HepG2 (cell line): ENCODE data around the gene CACNA1C. TPM values are rescaled to one million over a fixed set of nuclear protein-coding genes. Genes with fewer than 3 reads are reported as not detected.
"Not testable (repeated sequence)": the region's sequence is repeated elsewhere in the genome, so short reads cannot be mapped to it uniquely, and the experiment has no call there.

Experiments used
- ATAC-seq: fragments of 200-7000 bp; cut with Tn5 transposase; 3 replicates; pipeline ENCODE4 v1.9.1; 2020; ENCODE audit warnings: mild to moderate bottlenecking, moderate library complexity
- BruUV-seq: library from RNA; stranded (reverse); fragments of 400-500 nt; replicated peaks from 2 replicates; lab custom pipeline; 2021; lab: Mats Ljungman, UMichigan
- CTCF ChIA-PET: fragments of 300-600 bp; formaldehyde crosslinking; extraction: SDS; loops from one replicate; lab custom pipeline; 2021; ENCODE audit warnings: low total read pairs, inconsistent platforms, low intra/inter-chr PET ratio; lab: Yijun Ruan, JAX
- POLR2A ChIA-PET: fragments of 350-600 bp; sonication (Branson Sonifier 250); formaldehyde crosslinking; loops from one replicate; lab custom pipeline; 2020; ENCODE audit warnings: antibody characterized with exemption, inconsistent platforms; lab: Yijun Ruan, JAX
- DNase-seq: peaks from one replicate; pipeline ENCODE4 v3.0.0-alpha.2; 2015; ENCODE audit warnings: low spot score
- FAIRE-seq: peaks from 3 replicates; lab custom pipeline; 2011; peaks lifted over from hg19 to GRCh38; lab: Jason Lieb, UNC
- H2AFZ ChIP-seq: one replicate; pipeline ENCODE4 v1.6.1; 2011; ENCODE audit warnings: low read length, inconsistent platforms
- H3K27ac ChIP-seq: fragments of 300-600 bp; 3 replicates; pipeline ENCODE4 v1.8.0; 2011; ENCODE audit warnings: mixed run types, mild to moderate bottlenecking, mixed read lengths, low read length, inconsistent platforms; ENCODE audit not compliant: insufficient read depth; ENCODE audit errors: extremely low read length
- H3K27me3 ChIP-seq, 2 experiments: fragments of 200-600 bp in 1 of 2; 2 replicates in 1 of 2; 3 replicates in 1 of 2; pipeline versions ENCODE4 v1.6.0 to v1.8.0; 2011; ENCODE audit warnings: low read length in 2 of 2, mild to moderate bottlenecking in 2 of 2, moderate library complexity in 2 of 2, inconsistent platforms in 1 of 2; ENCODE audit not compliant: insufficient read depth in 2 of 2, control insufficient read depth in 1 of 2
- H3K36me3 ChIP-seq, 2 experiments: fragments of 200-600 bp in 1 of 2; replicated peaks in 1 of 2; 2 replicates in 1 of 2; 3 replicates in 1 of 2; pipeline versions ENCODE4 v1.5.1 to v1.8.0; 2011; ENCODE audit warnings: low read length in 2 of 2, inconsistent platforms in 1 of 2; ENCODE audit not compliant: insufficient read depth in 2 of 2, control insufficient read depth in 1 of 2
- H3K4me1 ChIP-seq: 2 replicates; pipeline ENCODE4 v1.5.1; 2012; ENCODE audit warnings: low read length, inconsistent platforms; ENCODE audit not compliant: insufficient read depth
- H3K4me2 ChIP-seq: 2 replicates; pipeline ENCODE4 v1.6.0; 2011; ENCODE audit warnings: low read depth, low read length, inconsistent platforms
- H3K4me3 ChIP-seq, 3 experiments: fragments of 200-600 bp in 1 of 3; sonication (generic), shearing (Covaris generic) in 1 of 3; replicated peaks in 1 of 3; 2 replicates each; pipeline ENCODE4 v1.5.1; 2011 to 2016; ENCODE audit warnings: low read length in 3 of 3, inconsistent platforms in 2 of 3, low read depth in 2 of 3, mild to moderate bottlenecking in 2 of 3, control low read depth in 1 of 3, mixed read lengths in 1 of 3; ENCODE audit not compliant: insufficient read depth in 1 of 3
- H3K79me2 ChIP-seq: one replicate; pipeline ENCODE4 v1.6.1; 2011; ENCODE audit warnings: low read length, inconsistent platforms; ENCODE audit not compliant: insufficient read depth
- H3K9ac ChIP-seq: 2 replicates; pipeline ENCODE4 v1.6.0; 2011; ENCODE audit warnings: mild to moderate bottlenecking, low read depth, low read length, inconsistent platforms; ENCODE audit not compliant: insufficient read depth
- H3K9me3 ChIP-seq: 2 replicates; pipeline ENCODE4 v1.5.1; 2012; ENCODE audit warnings: mild to moderate bottlenecking, low read length
- H4K20me1 ChIP-seq: 2 replicates; pipeline ENCODE4 v1.6.0; 2011; ENCODE audit warnings: inconsistent platforms, mild to moderate bottlenecking, low read length, moderate library complexity; ENCODE audit not compliant: insufficient read depth
- BHLHE40 ChIP-seq: IDR thresholded peaks from 2 replicates; pipeline ENCODE4 v1.6.1; 2011; ENCODE audit warnings: low read length, improper control_type of control experiment
- FUBP1 ChIP-seq: sonication (generic); formaldehyde crosslinking; IDR thresholded peaks from 2 replicates; pipeline ENCODE4 v1.5.1; 2020; ENCODE audit warnings: missing genetic modification reagents, mild to moderate bottlenecking, borderline replicate concordance
- IRF2 ChIP-seq: IDR thresholded peaks from 2 replicates; pipeline ENCODE4 v1.6.1; 2018; ENCODE audit warnings: missing genetic modification reagents, missing compliant biosample characterization
- ZMAT3 ChIP-seq: sonication (generic); formaldehyde crosslinking; conservative IDR thresholded peaks from 2 replicates; pipeline ENCODE4 v1.7.0; 2021; ENCODE audit warnings: missing genetic modification reagents
- WGBS: methylation state at CpG from one replicate; pipeline ENCODE4 v1.1.6; 2017; ENCODE audit warnings: low lambda C conversion rate; 5-methylcytosine and 5-hydroxymethylcytosine counted together
- in situ Hi-C: cut with HindIII; loops from 2 replicates; pipeline ENCODE4 v1.10.0; 2017; ENCODE audit warnings: low pct_unique_long_range_greater_than_20kb; ENCODE audit not compliant: extremely low pct_ligation_motif_present
- intact Hi-C: fragments of 100-400 bp; cut with micrococcal nuclease; formaldehyde crosslinking; loops from one replicate; pipeline ENCODE4 v1.10.0; 2022; ENCODE audit not compliant: unreplicated experiment
- polyA plus RNA-seq, 8 experiments: library from polyadenylated mRNA; depleted of rRNA in 3 of 8; stranded (reverse) in 7 of 8; unstranded in 1 of 8; fragments of >200 nt; fragmentation: Illumina TruSeq in 4 of 8; extraction: Trizol in 4 of 8; gene quantifications; 2 replicates each; pipeline versions ENCODE4 v1.2.1 to v1.2.3, GENCODE V29; 2011 to 2016; ENCODE audit warnings: low read depth in 4 of 8, missing spikeins in 1 of 8, mixed read lengths in 1 of 8; ENCODE audit not compliant: insufficient read depth in 1 of 8
- total RNA-seq, 5 experiments: library from RNA; depleted of rRNA; stranded (reverse); fragments of >200 nt; fragmentation: Illumina TruSeq; extraction: Trizol; gene quantifications; 2 replicates each; pipeline ENCODE4 v1.2.3, GENCODE V29; 2016; ENCODE audit warnings: low read depth in 1 of 5

CACNA1C gene
- total and polyA plus RNA-seq, 2 of the 13 experiments (the other 11 are each of a cell fraction or from before 2014, with no cell fraction given): not detected

GRCh38 chr12:2490831-2491230 lies 438.0 kb downstream of the CACNA1C start:
- BruUV-seq: no TSS peak
- intact Hi-C loops: no loop called here
- Histone ChIP-seq H3K4me3 (no peak overlapping the region), H3K9me3 (no peaks in the 10 kb centered on the region), H4K20me1 (no peaks in the 10 kb centered on the region), H3K27ac (no peak overlapping the region), H2AFZ (no peak overlapping the region), H3K4me2 (no peak overlapping the region), H3K79me2 (no peaks in the 10 kb centered on the region), H3K4me1 (no peaks in the 10 kb centered on the region), H3K9ac (no peak overlapping the region), H3K27me3 (peaks cover 8 to 66% of the 10 kb centered on the region in 2 experiments; a peak in 4 of 5 replicates), H3K36me3 (no peaks in the 10 kb centered on the region)
- ChIA-PET CTCF (no interaction called here), POLR2A (no interaction called here)
- in situ Hi-C loops: no loop called here
- 2% methylated on average over 3 of the region's 3 CpGs for WGBS
- TF ChIP-seq IRF2: no peak
- FAIRE-seq (no peak), DNase-seq (no peak), ATAC-seq (no peak)

GRCh38 chr12:2491349-2491748 lies 438.6 kb downstream of the CACNA1C start:
- in situ Hi-C loops, H3K79me2 ChIP-seq, H3K9me3 ChIP-seq, BruUV-seq, H3K4me2 ChIP-seq, H3K9ac ChIP-seq, POLR2A ChIA-PET, intact Hi-C loops, H3K27ac ChIP-seq, CTCF ChIA-PET, H3K36me3 ChIP-seq, H3K4me1 ChIP-seq, FAIRE-seq, H2AFZ ChIP-seq, H4K20me1 ChIP-seq, H3K4me3 ChIP-seq, DNase-seq, ATAC-seq: not testable (repeated sequence)
- H3K27me3 ChIP-seq: peaks cover 6 to 62% of the 10 kb centered on the region in 2 experiments; a peak in 3 of 5 replicates
- WGBS: 2% methylated on average over 2 of the region's 2 CpGs

GRCh38 chr12:2492236-2492635 lies 439.4 kb downstream of the CACNA1C start:
- no peak for TF ChIP-seq ZMAT3
- no peak for TF ChIP-seq FUBP1 (CRISPR knock-in tag)
- no peak for TF ChIP-seq BHLHE40
- no TSS peak for BruUV-seq
- ATAC-seq (no peak), DNase-seq (no peak), FAIRE-seq (no peak)
- H3K79me2 ChIP-seq: no peaks in the 10 kb centered on the region
- no peaks in the 10 kb centered on the region for H3K4me1 ChIP-seq
- H3K4me3 ChIP-seq: no peak overlapping the region
- in situ Hi-C loops: no loop called here
- H3K27ac ChIP-seq: no peak overlapping the region
- H3K4me2 ChIP-seq: no peak overlapping the region
- no peaks in the 10 kb centered on the region for H3K9me3 ChIP-seq
- H3K36me3 ChIP-seq: no peaks in the 10 kb centered on the region
- peaks cover 6 to 58% of the 10 kb centered on the region in 2 experiments; a peak in 3 of 5 replicates for H3K27me3 ChIP-seq
- ChIA-PET POLR2A (no interaction called here), CTCF (no interaction called here)
- no peaks in the 10 kb centered on the region for H4K20me1 ChIP-seq
- 36% methylated on average over 11 of the region's 11 CpGs for WGBS
- intact Hi-C loops: no loop called here
- no peak overlapping the region for H2AFZ ChIP-seq
- no peak overlapping the region for H3K9ac ChIP-seq
